ENCODE results near the gene MEIS2. TPM values are rescaled to one million over a fixed set of nuclear protein-coding genes. Genes with fewer than 3 reads are reported as not detected.

The MEIS2 gene
- total and polyA plus RNA-seq, 2 of the 13 experiments (the other 11 are each of a cell fraction or from before 2014, with no cell fraction given) = 10.7 to 12.4 TPM

- intact Hi-C loops (cut with micrococcal nuclease; ENCODE audit: unreplicated experiment) (no loop called here), in situ Hi-C loops (cut with HindIII; ENCODE audit: extremely low pct_ligation_motif_present, low pct_unique_long_range_greater_than_20kb) (no loop called here)
- ATAC-seq (peak; percentile 94), FAIRE-seq (peak; percentile 72), DNase-seq (ENCODE audit: low spot score) (peak; percentile 61)
- peak overlapping the region; percentile 15; the same call in 1 of the 2 replicates for H3K4me2 ChIP-seq (ENCODE audit: low read depth, low read length)
- ChIA-PET CTCF (ENCODE audit: low intra/inter-chr PET ratio, low total read pairs) (no interaction called here), POLR2A (interaction anchor here (1.7 kb wide), 1 partner anchor 66 kb away, joined by 5 read pairs; no protein-coding TSS in a partner anchor)
- H3K9ac ChIP-seq (ENCODE audit: insufficient read depth, low read depth, low read length) = 0 out of 2 replicates have a peak overlapping the region, but pooled peaks have one; percentile 5
- peaks cover 35% of the 10 kb centered on the region for H3K4me1 ChIP-seq (ENCODE audit: insufficient read depth, low read length)
- H2AFZ ChIP-seq (ENCODE audit: low read length) = no peak overlapping the region
- no peaks in the 10 kb centered on the region for H3K27me3 ChIP-seq (ENCODE audit: control insufficient read depth in 1 of 2, insufficient read depth in 2 of 2, low read length in 2 of 2)
- no peaks in the 10 kb centered on the region for H3K9me3 ChIP-seq (ENCODE audit: low read length)
- no peaks in the 10 kb centered on the region for H4K20me1 ChIP-seq (ENCODE audit: insufficient read depth, low read length)
- H3K4me3 ChIP-seq (replicated peaks in 1 of 3; ENCODE audit: insufficient read depth in 1 of 3, low read depth in 2 of 3, low read length in 3 of 3) = no peak overlapping the region
- 26% methylated on average over 10 of the region's 10 CpGs for WGBS (ENCODE audit: low lambda C conversion rate)
- 0 out of 5 replicates have a peak, but pooled peaks cover 0 to 2% of the 10 kb centered on the region in 2 experiments for H3K36me3 ChIP-seq (replicated peaks in 1 of 2; ENCODE audit: control insufficient read depth in 1 of 2, insufficient read depth in 2 of 2, low read length in 2 of 2)
- no TSS peak for BruUV-seq (replicated peaks)
- H3K79me2 ChIP-seq (ENCODE audit: insufficient read depth, low read length) = no peaks in the 10 kb centered on the region
- peak overlapping the region; percentile 69 for H3K27ac ChIP-seq (ENCODE audit: extremely low read length, insufficient read depth, low read length)
- TF ChIP-seq ZNF207 (IDR thresholded peaks at IDR 0.05; ENCODE audit: borderline replicate concordance) (no peak), HES4 (CRISPR knock-in tag; IDR thresholded peaks at IDR 0.05; ENCODE audit: borderline replicate concordance) (no peak), ZNF629 (CRISPR knock-in tag; conservative IDR thresholded peaks at IDR 0.05) (no peak), SP2 (CRISPR knock-in tag; IDR thresholded peaks at IDR 0.05) (no peak), ELF4 (CRISPR knock-in tag; IDR thresholded peaks at IDR 0.05; ENCODE audit: borderline replicate concordance) (no peak), HDAC2 (CRISPR knock-in tag; IDR thresholded peaks at IDR 0.05) (peak; percentile 38; the same call in 1 of the 2 replicates), ZFX (CRISPR knock-in tag; IDR thresholded peaks at IDR 0.05; ENCODE audit: low read depth) (no peak), ARID2 (CRISPR knock-in tag; IDR thresholded peaks at IDR 0.05; ENCODE audit: borderline replicate concordance) (no peak), MTF2 (CRISPR knock-in tag; IDR thresholded peaks at IDR 0.05; ENCODE audit: borderline replicate concordance) (no peak), ZFP36L2 (CRISPR knock-in tag; IDR thresholded peaks at IDR 0.05) (no peak), ZNF446 (CRISPR knock-in tag; IDR thresholded peaks at IDR 0.05) (no peak), ELF3 (CRISPR knock-in tag; IDR thresholded peaks at IDR 0.05) (no peak), ATF7 (IDR thresholded peaks at IDR 0.05) (no peak), ATF7 (CRISPR knock-in tag; IDR thresholded peaks at IDR 0.05) (no peak), STAT6 (CRISPR knock-in tag; IDR thresholded peaks at IDR 0.05; ENCODE audit: borderline replicate concordance) (no peak), ZBTB2 (CRISPR knock-in tag; IDR thresholded peaks at IDR 0.05; ENCODE audit: low read depth) (no peak), TOPORS (CRISPR knock-in tag; IDR thresholded peaks at IDR 0.05) (no peak), FOXA3 (CRISPR knock-in tag; IDR thresholded peaks at IDR 0.05) (0 out of 2 replicates have a peak, but pooled peaks have one; percentile 14), ERF (CRISPR knock-in tag; IDR thresholded peaks at IDR 0.05) (no peak), ZNF850 (CRISPR knock-in tag; conservative IDR thresholded peaks at IDR 0.05) (no peak), NONO (IDR thresholded peaks at IDR 0.05) (no peak), NONO (CRISPR knock-in tag; conservative IDR thresholded peaks at IDR 0.05) (no peak), SIX4 (CRISPR knock-in tag; IDR thresholded peaks at IDR 0.05) (peak; percentile 21; the same call in 1 of the 2 replicates)
These were observed 65.3 kb downstream of the MEIS2 start for GRCh38 chr15:37034835-37035748.

All from HepG2 (cell line).